ENCODE data around the gene SCART1.
"Not testable (repeated sequence)": the region's sequence is repeated elsewhere in the genome, so short reads cannot be mapped to it uniquely, and the experiment has no call there.

The SCART1 gene

DNA sequence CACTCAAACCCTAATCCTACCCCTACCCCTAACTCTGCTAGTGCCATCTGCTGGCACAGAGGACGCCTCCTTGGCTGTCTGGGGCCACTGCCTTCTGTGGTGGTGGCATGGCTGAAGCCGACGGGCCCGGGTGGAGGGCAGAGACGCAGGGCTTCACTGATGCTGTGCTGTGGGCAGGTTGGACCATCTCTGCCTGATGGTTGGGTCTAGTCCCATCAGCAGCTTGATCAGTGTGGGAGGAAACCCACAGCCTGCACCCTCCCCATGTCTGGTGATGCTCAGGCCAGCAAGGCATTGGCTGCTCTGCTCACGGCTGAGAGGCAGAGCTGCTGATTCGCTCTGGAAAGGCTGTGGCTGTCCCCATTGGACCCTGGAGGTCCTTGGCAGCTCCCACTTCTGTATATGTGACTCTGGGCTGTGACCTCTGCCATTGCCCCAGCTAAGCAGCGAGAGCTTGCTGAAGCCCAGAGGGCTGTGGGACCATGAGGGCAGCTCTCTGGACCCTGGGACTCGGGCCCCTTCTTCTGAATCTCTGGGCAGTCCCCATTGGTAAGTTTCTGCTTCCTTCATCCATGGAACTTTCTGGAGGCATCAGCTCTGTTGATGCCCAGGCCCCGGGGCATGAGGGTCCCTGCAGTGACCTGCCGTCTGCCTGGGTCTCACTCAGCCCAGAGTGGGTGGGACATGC lies at the start of gene SCART1:
SCART1 (plus strand) TSS at position 430 of the 688 bp plus-strand sequence; CDS start at position 483, 53 bp downstream.
- Histone ChIP-seq H3K36me3 (ENCODE audit: control insufficient read depth in 1 of 2, insufficient read depth in 2 of 2, low read length in 2 of 2) (no peaks in the 10 kb centered on the region), H3K27ac (ENCODE audit: low read length) (no peak within 1 kb of the TSS), H3K27me3 (ENCODE audit: low read depth, low read length) (no peaks in the 10 kb centered on the region), H3K4me1 (ENCODE audit: control insufficient read depth in 1 of 2, insufficient read depth in 2 of 2, low read length in 2 of 2) (no peaks in the 10 kb centered on the region), H3K4me3 (ENCODE audit: low read depth in 1 of 2, low read length in 2 of 2) (no peak within 1 kb of the TSS), H3K9me3 (ENCODE audit: control insufficient read depth in 1 of 2, low read length in 2 of 2) (peaks cover 0 to 10% of the 10 kb centered on the region in 2 donors)

- Histone ChIP-seq H3K36me3 (ENCODE audit: control insufficient read depth in 1 of 2, insufficient read depth in 2 of 2, low read length in 2 of 2) (peaks cover 48 to 63% of the 10 kb centered on the region in 2 donors), H3K27me3 (ENCODE audit: low read depth, low read length) (no peaks in the 10 kb centered on the region), H3K4me3 (ENCODE audit: low read depth in 1 of 2, low read length in 2 of 2) (no peak overlapping the region), H3K27ac (ENCODE audit: low read length) (no peak overlapping the region), H3K9me3 (ENCODE audit: control insufficient read depth in 1 of 2, low read length in 2 of 2) (no peaks in the 10 kb centered on the region), H3K4me1 (ENCODE audit: control insufficient read depth in 1 of 2, insufficient read depth in 2 of 2, low read length in 2 of 2) (peaks cover 0 to 8% of the 10 kb centered on the region in 2 donors)
These were observed 48.5 kb upstream of the SCART1 start for GRCh38 chr10:133405272-133405671.

DNA sequence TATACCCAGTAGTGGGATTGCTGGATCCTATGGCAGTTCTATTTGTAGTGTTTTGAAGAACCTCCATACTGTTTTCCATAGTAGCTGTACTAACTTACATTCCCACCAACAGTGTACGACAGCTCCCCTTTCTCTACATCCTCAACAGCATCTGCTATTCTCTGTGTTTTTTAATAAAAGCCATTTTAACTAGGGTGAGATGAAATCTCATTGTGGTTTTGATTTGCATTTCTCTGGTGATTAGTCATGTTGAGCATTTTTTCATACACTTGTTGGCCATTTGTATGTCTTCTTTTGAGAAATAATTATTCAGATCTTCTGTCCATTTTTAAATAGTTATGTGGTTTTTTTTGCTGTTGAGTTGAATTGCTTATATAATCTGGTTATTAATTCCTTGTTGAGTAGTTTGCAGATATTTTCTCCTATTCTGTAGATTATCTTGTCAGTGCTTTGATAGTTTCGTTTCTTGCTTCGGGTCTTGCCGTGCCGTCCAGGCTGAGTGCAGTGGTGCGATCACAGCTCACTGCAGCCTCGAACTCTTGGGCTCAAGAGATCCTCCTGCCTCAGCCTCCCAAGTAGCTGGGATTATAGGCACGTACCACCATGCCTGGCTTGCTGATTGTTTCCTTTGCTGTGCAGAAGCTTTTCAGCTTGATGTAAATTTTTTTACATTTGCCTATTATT lies 47.8 kb upstream of the SCART1 start:
- Histone ChIP-seq H3K27ac (ENCODE audit: low read length) (no peak overlapping the region), H3K36me3 (ENCODE audit: control insufficient read depth in 1 of 2, insufficient read depth in 2 of 2, low read length in 2 of 2) (peaks cover 50 to 69% of the 10 kb centered on the region in 2 donors), H3K4me3 (ENCODE audit: low read depth in 1 of 2, low read length in 2 of 2) (no peak overlapping the region), H3K27me3 (ENCODE audit: low read depth, low read length) (no peaks in the 10 kb centered on the region), H3K9me3 (ENCODE audit: control insufficient read depth in 1 of 2, low read length in 2 of 2) (peaks cover under 1 to 2% of the 10 kb centered on the region in 2 donors), H3K4me1 (ENCODE audit: control insufficient read depth in 1 of 2, insufficient read depth in 2 of 2, low read length in 2 of 2) (peaks cover 0 to 2% of the 10 kb centered on the region in 2 donors)

GRCh38 chr10:133411523-133412380 lies 42.0 kb upstream of the SCART1 start:
- Histone ChIP-seq H3K27ac (ENCODE audit: low read length) (no peak overlapping the region), H3K4me3 (ENCODE audit: low read depth in 1 of 2, low read length in 2 of 2) (no peak overlapping the region), H3K4me1 (ENCODE audit: control insufficient read depth in 1 of 2, insufficient read depth in 2 of 2, low read length in 2 of 2) (no peaks in the 10 kb centered on the region), H3K36me3 (ENCODE audit: control insufficient read depth in 1 of 2, insufficient read depth in 2 of 2, low read length in 2 of 2) (peaks cover 46 to 68% of the 10 kb centered on the region in 2 donors), H3K9me3 (ENCODE audit: control insufficient read depth in 1 of 2, low read length in 2 of 2) (peaks cover 10 to 21% of the 10 kb centered on the region in 2 donors), H3K27me3 (ENCODE audit: low read depth, low read length) (no peaks in the 10 kb centered on the region)

GRCh38 chr10:133412381-133412711 lies 41.4 kb upstream of the SCART1 start:
- no peaks in the 10 kb centered on the region for H3K27me3 ChIP-seq (ENCODE audit: low read depth, low read length)
- no peaks in the 10 kb centered on the region for H3K4me1 ChIP-seq (ENCODE audit: control insufficient read depth in 1 of 2, insufficient read depth in 2 of 2, low read length in 2 of 2)
- H3K9me3 ChIP-seq (ENCODE audit: control insufficient read depth in 1 of 2, low read length in 2 of 2): peaks cover 10 to 21% of the 10 kb centered on the region in 2 donors
- H3K4me3 ChIP-seq (ENCODE audit: low read depth in 1 of 2, low read length in 2 of 2): no peak overlapping the region
- no peak overlapping the region for H3K27ac ChIP-seq (ENCODE audit: low read length)
- H3K36me3 ChIP-seq (ENCODE audit: control insufficient read depth in 1 of 2, insufficient read depth in 2 of 2, low read length in 2 of 2): peaks cover 44 to 65% of the 10 kb centered on the region in 2 donors

DNA sequence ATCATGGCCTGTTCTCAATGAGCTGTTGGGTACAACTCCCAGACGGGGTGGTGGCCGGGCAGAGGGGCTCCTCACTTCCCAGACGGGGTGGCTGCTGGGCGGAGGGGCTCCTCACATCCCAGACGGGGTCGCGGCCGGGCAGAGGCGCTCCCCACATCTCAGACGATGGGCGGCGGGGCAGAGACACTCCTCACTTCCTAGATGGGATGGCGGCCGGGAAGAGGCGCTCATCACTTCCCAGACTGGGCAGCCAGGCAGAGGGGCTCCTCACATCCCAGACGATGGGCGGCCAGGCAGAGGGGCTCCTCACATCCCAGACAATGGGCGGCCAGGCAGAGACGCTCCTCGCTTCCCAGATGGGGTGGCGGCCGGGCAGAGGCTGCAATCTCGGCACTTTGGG lies 39.3 kb upstream of the SCART1 start:
- not testable (repeated sequence) for H3K4me1 ChIP-seq (ENCODE audit: control insufficient read depth in 1 of 2, insufficient read depth in 2 of 2, low read length in 2 of 2); H3K27ac ChIP-seq (ENCODE audit: low read length); H3K4me3 ChIP-seq (ENCODE audit: low read depth in 1 of 2, low read length in 2 of 2); H3K27me3 ChIP-seq (ENCODE audit: low read depth, low read length)
- Histone ChIP-seq H3K9me3 (ENCODE audit: control insufficient read depth in 1 of 2, low read length in 2 of 2) (peaks cover 10 to 21% of the 10 kb centered on the region in 2 donors), H3K36me3 (ENCODE audit: control insufficient read depth in 1 of 2, insufficient read depth in 2 of 2, low read length in 2 of 2) (peaks cover 28 to 59% of the 10 kb centered on the region in 2 donors)

DNA sequence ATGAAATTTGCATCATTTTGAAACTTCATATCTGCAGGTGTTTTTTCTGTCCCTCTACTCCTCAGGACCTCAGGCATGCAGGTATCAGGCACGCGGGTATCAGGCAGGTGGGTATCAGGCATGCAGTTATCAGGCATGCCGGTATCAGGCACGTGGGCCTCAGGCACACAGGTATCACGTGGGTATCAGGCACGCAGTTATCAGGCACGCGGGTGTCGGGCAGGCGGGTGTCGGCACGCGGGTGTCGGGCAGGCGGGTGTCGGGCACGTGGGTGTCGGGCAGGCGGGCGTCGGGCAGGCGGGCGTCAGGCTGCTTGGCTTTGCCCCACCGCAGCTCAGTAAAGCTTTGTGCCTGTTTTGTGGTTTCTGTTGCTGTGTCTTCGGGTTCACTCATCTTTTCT lies 38.0 kb upstream of the SCART1 start:
- Histone ChIP-seq H3K4me3 (ENCODE audit: low read depth in 1 of 2, low read length in 2 of 2) (no peak overlapping the region), H3K9me3 (ENCODE audit: control insufficient read depth in 1 of 2, low read length in 2 of 2) (peaks cover 10 to 21% of the 10 kb centered on the region in 2 donors), H3K36me3 (ENCODE audit: control insufficient read depth in 1 of 2, insufficient read depth in 2 of 2, low read length in 2 of 2) (peaks cover 33 to 59% of the 10 kb centered on the region in 2 donors), H3K27me3 (ENCODE audit: low read depth, low read length) (no peaks in the 10 kb centered on the region), H3K4me1 (ENCODE audit: control insufficient read depth in 1 of 2, insufficient read depth in 2 of 2, low read length in 2 of 2) (no peaks in the 10 kb centered on the region), H3K27ac (ENCODE audit: low read length) (no peak overlapping the region)

DNA sequence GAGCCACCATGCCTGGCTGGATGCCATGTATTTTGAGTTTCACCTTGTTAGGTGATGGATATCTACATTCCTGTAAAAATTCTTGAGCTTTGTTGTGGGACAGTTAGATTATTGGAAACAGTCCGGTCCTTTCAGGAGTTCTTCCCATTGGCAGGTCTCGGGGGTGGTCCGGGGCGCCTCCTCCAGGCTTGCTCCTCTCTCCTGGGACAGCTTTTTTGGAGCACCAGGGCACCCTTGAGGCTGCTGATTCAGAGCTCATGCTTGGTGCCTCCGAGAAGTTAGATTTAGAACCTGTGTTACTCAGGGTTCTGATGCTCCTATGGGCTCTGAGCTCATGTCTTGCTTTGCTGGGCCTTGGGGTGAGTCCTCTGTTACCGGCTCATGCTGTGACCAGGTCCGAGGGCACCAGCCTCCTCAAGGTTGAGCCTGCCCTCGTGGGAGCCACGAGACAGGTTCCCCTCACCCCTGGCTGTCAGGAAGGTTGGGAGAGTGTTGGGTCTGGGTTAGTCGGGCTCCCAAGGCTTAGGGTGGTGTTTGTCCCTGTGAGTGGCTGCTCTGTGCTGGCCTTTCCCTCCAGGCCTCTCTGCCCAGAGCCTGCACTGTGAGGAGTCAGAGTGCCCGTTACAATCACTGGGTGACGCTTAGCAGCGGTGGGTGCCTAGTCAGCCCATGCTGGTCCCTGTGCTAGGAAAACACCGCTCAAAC lies 35.3 kb upstream of the SCART1 start:
- Histone ChIP-seq H3K4me1 (ENCODE audit: control insufficient read depth in 1 of 2, insufficient read depth in 2 of 2, low read length in 2 of 2) (peaks cover 0 to 4% of the 10 kb centered on the region in 2 donors), H3K4me3 (ENCODE audit: low read depth in 1 of 2, low read length in 2 of 2) (no peak overlapping the region), H3K9me3 (ENCODE audit: control insufficient read depth in 1 of 2, low read length in 2 of 2) (no peaks in the 10 kb centered on the region), H3K27me3 (ENCODE audit: low read depth, low read length) (no peaks in the 10 kb centered on the region), H3K27ac (ENCODE audit: low read length) (no peak overlapping the region), H3K36me3 (ENCODE audit: control insufficient read depth in 1 of 2, insufficient read depth in 2 of 2, low read length in 2 of 2) (peaks cover 14 to 40% of the 10 kb centered on the region in 2 donors)

- H3K9me3 ChIP-seq (ENCODE audit: control insufficient read depth in 1 of 2, low read length in 2 of 2): no peaks in the 10 kb centered on the region
- H3K4me1 ChIP-seq (ENCODE audit: control insufficient read depth in 1 of 2, insufficient read depth in 2 of 2, low read length in 2 of 2): peaks cover 0 to 4% of the 10 kb centered on the region in 2 donors
- no peak overlapping the region for H3K4me3 ChIP-seq (ENCODE audit: low read depth in 1 of 2, low read length in 2 of 2)
- no peaks in the 10 kb centered on the region for H3K27me3 ChIP-seq (ENCODE audit: low read depth, low read length)
- H3K36me3 ChIP-seq (ENCODE audit: control insufficient read depth in 1 of 2, insufficient read depth in 2 of 2, low read length in 2 of 2): peaks cover 14 to 37% of the 10 kb centered on the region in 2 donors
- H3K27ac ChIP-seq (ENCODE audit: low read length): no peak overlapping the region
These were observed 34.4 kb upstream of the SCART1 start for GRCh38 chr10:133419211-133419950.

DNA sequence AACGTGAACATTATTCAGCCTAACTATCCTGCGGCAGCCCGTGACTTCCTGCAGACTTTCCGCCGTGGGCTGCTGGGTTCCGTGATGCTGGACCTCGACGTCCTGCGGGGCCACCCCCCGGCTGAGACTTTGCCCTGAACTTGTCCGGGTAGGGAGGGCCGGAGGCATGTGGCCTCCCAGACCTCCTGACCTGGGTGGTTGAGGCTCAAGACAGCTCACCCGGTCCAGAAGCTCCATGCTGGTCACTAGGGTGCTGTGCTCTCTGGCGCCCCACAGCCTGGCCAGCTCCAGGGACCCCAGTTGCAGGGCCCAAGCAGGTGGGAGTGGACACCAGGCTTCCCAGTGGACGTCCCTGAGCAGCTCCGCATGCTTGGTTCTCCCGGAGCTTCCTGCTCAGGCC lies 33.7 kb upstream of the SCART1 start:
- Histone ChIP-seq H3K9me3 (ENCODE audit: control insufficient read depth in 1 of 2, low read length in 2 of 2) (no peaks in the 10 kb centered on the region), H3K27me3 (ENCODE audit: low read depth, low read length) (no peaks in the 10 kb centered on the region), H3K36me3 (ENCODE audit: control insufficient read depth in 1 of 2, insufficient read depth in 2 of 2, low read length in 2 of 2) (peaks cover 14 to 36% of the 10 kb centered on the region in 2 donors), H3K4me1 (ENCODE audit: control insufficient read depth in 1 of 2, insufficient read depth in 2 of 2, low read length in 2 of 2) (peaks cover 0 to 4% of the 10 kb centered on the region in 2 donors), H3K4me3 (ENCODE audit: low read depth in 1 of 2, low read length in 2 of 2) (no peak overlapping the region), H3K27ac (ENCODE audit: low read length) (no peak overlapping the region)

Measured in muscle layer of duodenum (tissue), 2 donors.